Immature natural killer cell (primary cell): Measurements from ENCODE around the gene MTRF1L. TPM values are rescaled to one million over a fixed set of nuclear protein-coding genes. Genes with fewer than 3 reads are reported as not detected.
A peak's percentile ranks its signal among the peaks of the same experiment; 100 is the strongest.
"Not testable (repeated sequence)": the region's sequence is repeated elsewhere in the genome, so short reads cannot be mapped to it uniquely, and the experiment has no call there.

ENCODE experiments used
- DNase-seq, 3 donors: peaks; one replicate each; pipeline ENCODE4 v3.0.0; 2022; ENCODE audit warnings: mixed read lengths in 1 of 3
- H3K27ac Mint-ChIP-seq, 6 donors: one replicate each; pipeline ENCODE4 v1.8.0; 2020; ENCODE audit warnings: mixed read lengths in 6 of 6, mild to moderate bottlenecking in 5 of 6, inconsistent platforms in 4 of 6, moderate library complexity in 3 of 6
- H3K27me3 Mint-ChIP-seq, 3 donors: one replicate each; pipeline ENCODE4 v1.8.0; 2020 to 2021; ENCODE audit warnings: low read depth in 3 of 3, mild to moderate bottlenecking in 3 of 3, mixed read lengths in 3 of 3, moderate library complexity in 3 of 3, inconsistent platforms in 1 of 3
- H3K36me3 Mint-ChIP-seq, 3 donors: one replicate each; pipeline ENCODE4 v1.8.0; 2020; ENCODE audit warnings: mixed read lengths in 3 of 3, inconsistent platforms in 2 of 3, mild to moderate bottlenecking in 2 of 3
- H3K4me1 Mint-ChIP-seq, 2 donors: one replicate each; pipeline ENCODE4 v1.8.0; 2020; ENCODE audit warnings: inconsistent platforms in 2 of 2, mild to moderate bottlenecking in 2 of 2, mixed read lengths in 2 of 2, moderate library complexity in 1 of 2
- H3K4me3 Mint-ChIP-seq, 5 donors: one replicate each; pipeline ENCODE4 v1.8.0; 2020; ENCODE audit warnings: mild to moderate bottlenecking in 5 of 5, mixed read lengths in 5 of 5, inconsistent platforms in 3 of 5, moderate library complexity in 3 of 5
- H3K9me3 Mint-ChIP-seq, 6 donors: one replicate each; pipeline ENCODE4 v1.8.0; 2020; ENCODE audit warnings: mild to moderate bottlenecking in 6 of 6, mixed read lengths in 6 of 6, inconsistent platforms in 4 of 6, moderate library complexity in 3 of 6
- polyA plus RNA-seq, 3 donors: library from polyadenylated mRNA; unstranded; fragments of 300-500 nt; fragmentation: Illumina TruSeq; gene quantifications; one replicate each; pipeline ENCODE4 v1.2.3, GENCODE V29; 2021

Gene MTRF1L
- polyA plus RNA-seq, 3 donors from 2014 or later: 10.4 to 17.6 (median 16.4) TPM

GRCh38 chr6:152993847-152994246, 8.7 kb downstream of the MTRF1L start:
- H3K4me1 Mint-ChIP-seq: peaks cover 12 to 56% of the 10 kb centered on the region in 2 donors
- H3K27me3 Mint-ChIP-seq: no peaks in the 10 kb centered on the region
- peak overlapping the region in 2 of 6 donors; percentile 14 to 34 for H3K27ac Mint-ChIP-seq
- H3K4me3 Mint-ChIP-seq: no peak overlapping the region
- no peak for DNase-seq
- H3K9me3 Mint-ChIP-seq: no peaks in the 10 kb centered on the region
- H3K36me3 Mint-ChIP-seq: peaks cover 13 to 30% (median 17%) of the 10 kb centered on the region in 3 donors

GRCh38 chr6:152993431-152993830, 9.1 kb downstream of the MTRF1L start:
- no peaks in the 10 kb centered on the region for H3K9me3 Mint-ChIP-seq
- H3K36me3 Mint-ChIP-seq: peaks cover 13 to 30% (median 17%) of the 10 kb centered on the region in 3 donors
- H3K27ac Mint-ChIP-seq: peak overlapping the region in 2 of 6 donors; percentile 14 to 34
- no peaks in the 10 kb centered on the region for H3K27me3 Mint-ChIP-seq
- no peak for DNase-seq
- peaks cover 12 to 53% of the 10 kb centered on the region in 2 donors for H3K4me1 Mint-ChIP-seq
- no peak overlapping the region for H3K4me3 Mint-ChIP-seq

GRCh38 chr6:152986978-152987377, 15.5 kb downstream of the MTRF1L start:
- DNase-seq: no peak
- Mint-ChIP-seq H3K27ac (peak overlapping the region in 4 of 6 donors; percentile 19 to 76 (median 58)), H3K4me3 (no peak overlapping the region), H3K4me1 (peaks cover 22 to 32% of the 10 kb centered on the region in 2 donors), H3K9me3 (no peaks in the 10 kb centered on the region), H3K27me3 (peaks cover 11 to 13% (median 12%) of the 10 kb centered on the region in 3 donors), H3K36me3 (peaks cover 1 to 11% (median 7%) of the 10 kb centered on the region in 3 donors)

GRCh38 chr6:152985300-152985699, 17.2 kb downstream of the MTRF1L start:
- Mint-ChIP-seq H3K27ac (peak overlapping the region; percentile 27 to 89 (median 57)), H3K4me3 (peak overlapping the region; percentile 42 to 97 (median 60)), H3K27me3 (peaks cover 11 to 13% (median 12%) of the 10 kb centered on the region in 3 donors), H3K4me1 (peaks cover 33 to 42% of the 10 kb centered on the region in 2 donors)
- not testable (repeated sequence) for H3K9me3 Mint-ChIP-seq, H3K36me3 Mint-ChIP-seq, DNase-seq

- peaks cover 0 to 4% (median 0%) of the 10 kb centered on the region in 3 donors for H3K36me3 Mint-ChIP-seq
- peaks cover 33 to 43% of the 10 kb centered on the region in 2 donors for H3K4me1 Mint-ChIP-seq
- peak overlapping the region; percentile 89 to 100 (median 98) for H3K27ac Mint-ChIP-seq
- no peaks in the 10 kb centered on the region for H3K9me3 Mint-ChIP-seq
- peaks cover 11 to 13% (median 12%) of the 10 kb centered on the region in 3 donors for H3K27me3 Mint-ChIP-seq
- DNase-seq: no peak
- H3K4me3 Mint-ChIP-seq: peak overlapping the region; percentile 96 to 99 (median 99)
These were observed 18.0 kb downstream of the MTRF1L start for GRCh38 chr6:152984513-152984872.

GRCh38 chr6:152983637-152984512, 18.6 kb downstream of the MTRF1L start:
- no peaks in the 10 kb centered on the region for H3K9me3 Mint-ChIP-seq
- peak overlapping the region; percentile 89 to 100 (median 98) for H3K27ac Mint-ChIP-seq
- peak in 1 of 3 donors; percentile 33 for DNase-seq
- H3K4me3 Mint-ChIP-seq: peak overlapping the region; percentile 96 to 99 (median 99)
- peaks cover 0 to 4% (median 0%) of the 10 kb centered on the region in 3 donors for H3K36me3 Mint-ChIP-seq
- H3K27me3 Mint-ChIP-seq: peaks cover 11 to 13% (median 12%) of the 10 kb centered on the region in 3 donors
- peaks cover 33 to 47% of the 10 kb centered on the region in 2 donors for H3K4me1 Mint-ChIP-seq

- peak within 1 kb of the TSS; percentile 89 to 100 (median 98) for H3K27ac Mint-ChIP-seq
- no peaks in the 10 kb centered on the region for H3K9me3 Mint-ChIP-seq
- DNase-seq: peak; percentile 97 to 99 (median 98)
- peaks cover 11 to 13% (median 12%) of the 10 kb centered on the region in 3 donors for H3K27me3 Mint-ChIP-seq
- H3K4me3 Mint-ChIP-seq: peak within 1 kb of the TSS; percentile 96 to 99 (median 99)
- peaks cover 0 to 4% (median 0%) of the 10 kb centered on the region in 3 donors for H3K36me3 Mint-ChIP-seq
- peaks cover 33 to 47% of the 10 kb centered on the region in 2 donors for H3K4me1 Mint-ChIP-seq
These were observed 19.4 kb downstream of the MTRF1L start, which contains the start of gene FBXO5 for GRCh38 chr6:152982904-152983636. TSS of gene FBXO5 (minus strand) at chr6:152983041. CDS start at chr6:152982959, 82 bp downstream.

GRCh38 chr6:152981989-152982903, 20.3 kb downstream of the MTRF1L start:
- Mint-ChIP-seq H3K27me3 (peaks cover 11 to 13% (median 12%) of the 10 kb centered on the region in 3 donors), H3K27ac (no peak overlapping the region), H3K4me3 (peak overlapping the region; percentile 96 to 99 (median 99)), H3K4me1 (peaks cover 33 to 46% of the 10 kb centered on the region in 2 donors), H3K9me3 (no peaks in the 10 kb centered on the region), H3K36me3 (peaks cover 0 to 4% (median 0%) of the 10 kb centered on the region in 3 donors)
- no peak for DNase-seq

GRCh38 chr6:152981219-152981618, 21.3 kb downstream of the MTRF1L start:
- H3K36me3 Mint-ChIP-seq: peaks cover 0 to 4% (median 0%) of the 10 kb centered on the region in 3 donors
- H3K4me1 Mint-ChIP-seq: peaks cover 35 to 50% of the 10 kb centered on the region in 2 donors
- no peak overlapping the region for H3K27ac Mint-ChIP-seq
- no peak for DNase-seq
- no peaks in the 10 kb centered on the region for H3K9me3 Mint-ChIP-seq
- peak overlapping the region in 4 of 5 donors; percentile 17 to 47 (median 30) for H3K4me3 Mint-ChIP-seq
- peaks cover 11 to 13% (median 12%) of the 10 kb centered on the region in 3 donors for H3K27me3 Mint-ChIP-seq

GRCh38 chr6:152980656-152981055, 21.9 kb downstream of the MTRF1L start:
- Mint-ChIP-seq H3K36me3 (peaks cover 0 to 4% (median 0%) of the 10 kb centered on the region in 3 donors), H3K4me1 (peaks cover 38 to 55% of the 10 kb centered on the region in 2 donors), H3K9me3 (no peaks in the 10 kb centered on the region), H3K27me3 (peaks cover 11 to 13% (median 12%) of the 10 kb centered on the region in 3 donors), H3K27ac (peak overlapping the region in 1 of 6 donors; percentile 8), H3K4me3 (peak overlapping the region in 4 of 5 donors; percentile 17 to 47 (median 30))
- no peak for DNase-seq

GRCh38 chr6:152979116-152979515, 23.4 kb downstream of the MTRF1L start:
- no peak overlapping the region for H3K27ac Mint-ChIP-seq
- no peaks in the 10 kb centered on the region for H3K9me3 Mint-ChIP-seq
- peaks cover 11 to 13% (median 12%) of the 10 kb centered on the region in 3 donors for H3K27me3 Mint-ChIP-seq
- peaks cover 36 to 58% of the 10 kb centered on the region in 2 donors for H3K4me1 Mint-ChIP-seq
- no peak overlapping the region for H3K4me3 Mint-ChIP-seq
- peaks cover 5 to 8% (median 6%) of the 10 kb centered on the region in 3 donors for H3K36me3 Mint-ChIP-seq
- no peak for DNase-seq

GRCh38 chr6:152978058-152978457, 24.5 kb downstream of the MTRF1L start:
- peaks cover 36 to 64% of the 10 kb centered on the region in 2 donors for H3K4me1 Mint-ChIP-seq
- no peak for DNase-seq
- H3K27me3 Mint-ChIP-seq: peaks cover under 1 to 2% (median 2%) of the 10 kb centered on the region in 3 donors
- H3K9me3 Mint-ChIP-seq: no peaks in the 10 kb centered on the region
- H3K36me3 Mint-ChIP-seq: peaks cover 9 to 11% (median 9%) of the 10 kb centered on the region in 3 donors
- no peak overlapping the region for H3K27ac Mint-ChIP-seq
- no peak overlapping the region for H3K4me3 Mint-ChIP-seq
